ENCODE measurements around the gene GNAZ. TPM values are rescaled to one million over a fixed set of nuclear protein-coding genes. Genes with fewer than 3 reads are reported as not detected.

The GNAZ gene
- total RNA-seq, 4 donors from 2014 or later: 0.64 to 9.9 (median 2.6) TPM

DNA sequence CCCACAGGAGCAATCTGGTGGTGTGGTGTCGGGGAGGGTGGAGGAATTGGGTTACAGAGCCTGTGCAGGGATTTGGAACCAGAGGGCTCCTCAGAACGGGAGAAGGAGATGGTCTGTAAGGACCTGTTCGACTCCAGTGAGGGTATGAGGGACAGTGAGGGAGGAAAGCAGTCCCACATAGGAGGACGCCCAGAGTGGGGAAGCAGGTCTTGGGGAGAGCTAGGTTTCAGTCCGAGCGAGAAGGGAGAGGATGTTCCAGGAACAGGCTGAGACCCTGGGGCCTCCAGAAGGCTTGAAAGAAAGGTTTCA, 32.0 kb upstream of the GNAZ start:
- no peak for TF ChIP-seq POLR2A (IDR thresholded peaks at IDR 0.05)
- TF ChIP-seq, protein P1, sequence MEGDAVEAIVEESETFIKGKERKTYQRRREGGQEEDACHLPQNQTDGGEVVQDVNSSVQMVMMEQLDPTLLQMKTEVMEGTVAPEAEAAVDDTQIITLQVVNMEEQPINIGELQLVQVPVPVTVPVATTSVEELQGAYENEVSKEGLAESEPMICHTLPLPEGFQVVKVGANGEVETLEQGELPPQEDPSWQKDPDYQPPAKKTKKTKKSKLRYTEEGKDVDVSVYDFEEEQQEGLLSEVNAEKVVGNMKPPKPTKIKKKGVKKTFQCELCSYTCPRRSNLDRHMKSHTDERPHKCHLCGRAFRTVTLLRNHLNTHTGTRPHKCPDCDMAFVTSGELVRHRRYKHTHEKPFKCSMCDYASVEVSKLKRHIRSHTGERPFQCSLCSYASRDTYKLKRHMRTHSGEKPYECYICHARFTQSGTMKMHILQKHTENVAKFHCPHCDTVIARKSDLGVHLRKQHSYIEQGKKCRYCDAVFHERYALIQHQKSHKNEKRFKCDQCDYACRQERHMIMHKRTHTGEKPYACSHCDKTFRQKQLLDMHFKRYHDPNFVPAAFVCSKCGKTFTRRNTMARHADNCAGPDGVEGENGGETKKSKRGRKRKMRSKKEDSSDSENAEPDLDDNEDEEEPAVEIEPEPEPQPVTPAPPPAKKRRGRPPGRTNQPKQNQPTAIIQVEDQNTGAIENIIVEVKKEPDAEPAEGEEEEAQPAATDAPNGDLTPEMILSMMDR (IDR thresholded peaks at IDR 0.05): no peak
- Histone ChIP-seq H3K27me3 (peaks cover 0 to 32% (median 0%) of the 10 kb centered on the region in 4 donors), H3K4me1 (no peaks in the 10 kb centered on the region), H3K27ac (no peak overlapping the region), H3K9me3 (no peaks in the 10 kb centered on the region), H3K36me3 (no peaks in the 10 kb centered on the region), H3K4me3 (no peak overlapping the region)
- DNase-seq: no peak
- intact Hi-C loops (cut with DNase I): no loop called here
- 71 to 82% methylated on average over 6 of the region's 6 CpGs for WGBS, 2 donors

DNA sequence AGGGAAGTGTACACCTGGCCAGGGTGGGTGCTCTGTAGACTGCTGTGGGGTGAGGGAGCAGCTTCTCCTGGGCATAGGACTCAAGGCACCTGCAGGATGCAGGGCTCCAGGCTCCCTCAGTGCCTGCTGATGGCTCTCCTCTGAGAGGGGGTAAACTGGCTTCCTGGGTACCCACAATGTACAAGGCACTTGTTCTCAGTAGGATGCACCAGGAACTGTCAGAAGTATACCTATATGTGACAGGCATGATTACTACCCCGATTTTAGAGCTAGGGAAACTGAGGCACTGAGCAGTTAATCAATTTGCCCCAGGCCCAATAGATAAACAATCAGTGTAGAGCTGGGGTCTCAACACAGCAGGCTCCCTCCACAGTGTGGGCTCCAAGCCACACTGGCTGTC, 31.4 kb upstream of the GNAZ start:
- no peak overlapping the region for H3K27ac ChIP-seq
- TF ChIP-seq POLR2A (IDR thresholded peaks at IDR 0.05): no peak
- TF ChIP-seq, protein P1 (IDR thresholded peaks at IDR 0.05): no peak
- H3K36me3 ChIP-seq: no peaks in the 10 kb centered on the region
- H3K4me1 ChIP-seq: no peaks in the 10 kb centered on the region
- WGBS, 2 donors: 100% methylated on average over 1 of the region's 1 CpG; no CpG with 5 or more reads in 1 of the 2 donors
- no peak for DNase-seq
- no peaks in the 10 kb centered on the region for H3K9me3 ChIP-seq
- intact Hi-C loops (cut with DNase I): no loop called here
- H3K27me3 ChIP-seq: peaks cover 0 to 33% (median 0%) of the 10 kb centered on the region in 4 donors
- H3K4me3 ChIP-seq: no peak overlapping the region

DNA sequence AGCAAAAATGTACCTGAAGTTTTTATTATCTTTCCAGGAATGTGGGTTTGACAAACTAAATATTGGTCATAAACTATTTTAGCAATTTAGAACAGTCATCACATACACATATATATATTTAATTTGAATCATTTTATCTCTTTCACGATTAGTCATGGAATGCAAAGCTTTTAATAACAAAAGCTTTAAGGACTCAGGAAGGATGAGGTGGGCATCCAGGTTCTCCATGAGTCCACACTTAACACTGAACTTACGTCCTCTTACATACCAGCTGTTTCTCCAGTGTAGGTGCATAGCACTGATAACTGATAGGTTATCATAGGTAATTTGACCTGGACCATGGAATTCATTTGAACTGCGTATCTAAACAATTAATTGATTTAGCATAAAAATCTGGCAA, 28.1 kb upstream of the GNAZ start:
- no peak overlapping the region for H3K4me3 ChIP-seq
- intact Hi-C loops (cut with DNase I): no loop called here
- H3K9me3 ChIP-seq: peaks cover 0 to 8% (median 5%) of the 10 kb centered on the region in 3 donors
- no peak overlapping the region for H3K27ac ChIP-seq
- TF ChIP-seq, protein P1 (IDR thresholded peaks at IDR 0.05): no peak
- no peak for TF ChIP-seq POLR2A (IDR thresholded peaks at IDR 0.05)
- H3K27me3 ChIP-seq: peaks cover 0 to 36% (median 0%) of the 10 kb centered on the region in 4 donors
- 75 to 79% methylated on average over 3 of the region's 3 CpGs for WGBS, 2 donors
- no peaks in the 10 kb centered on the region for H3K4me1 ChIP-seq
- no peak for DNase-seq
- H3K36me3 ChIP-seq: no peaks in the 10 kb centered on the region

DNA sequence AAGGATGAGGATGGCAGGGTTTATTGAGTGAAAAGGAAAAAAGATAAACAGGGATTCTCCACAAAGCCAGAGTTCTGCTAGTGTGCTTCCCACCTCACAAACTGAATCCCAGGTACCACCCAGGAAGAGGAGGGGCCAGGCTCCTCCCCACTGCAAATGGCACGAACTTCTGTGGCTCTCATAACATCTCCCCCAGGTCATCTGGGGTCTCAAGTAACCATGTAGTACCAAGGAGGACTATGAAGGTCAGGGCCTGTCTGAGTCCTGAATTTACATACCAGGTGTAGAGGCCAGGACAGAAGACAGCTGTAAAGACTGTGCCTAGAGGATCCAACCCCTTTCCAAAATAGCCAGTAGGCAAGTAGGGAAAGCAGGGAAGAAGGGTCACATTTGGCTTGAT, 25.7 kb upstream of the GNAZ start:
- Histone ChIP-seq H3K4me3 (no peak overlapping the region), H3K4me1 (no peaks in the 10 kb centered on the region), H3K9me3 (peaks cover 0 to 12% (median 5%) of the 10 kb centered on the region in 3 donors), H3K27ac (no peak overlapping the region), H3K36me3 (no peaks in the 10 kb centered on the region), H3K27me3 (peaks cover 0 to 29% (median 0%) of the 10 kb centered on the region in 4 donors)
- DNase-seq: no peak
- WGBS, 2 donors: 0 to 20% methylated on average over 1 of the region's 1 CpG
- intact Hi-C loops (cut with DNase I): no loop called here
- no peak for TF ChIP-seq POLR2A (IDR thresholded peaks at IDR 0.05)
- TF ChIP-seq, protein P1 (IDR thresholded peaks at IDR 0.05): no peak

DNA sequence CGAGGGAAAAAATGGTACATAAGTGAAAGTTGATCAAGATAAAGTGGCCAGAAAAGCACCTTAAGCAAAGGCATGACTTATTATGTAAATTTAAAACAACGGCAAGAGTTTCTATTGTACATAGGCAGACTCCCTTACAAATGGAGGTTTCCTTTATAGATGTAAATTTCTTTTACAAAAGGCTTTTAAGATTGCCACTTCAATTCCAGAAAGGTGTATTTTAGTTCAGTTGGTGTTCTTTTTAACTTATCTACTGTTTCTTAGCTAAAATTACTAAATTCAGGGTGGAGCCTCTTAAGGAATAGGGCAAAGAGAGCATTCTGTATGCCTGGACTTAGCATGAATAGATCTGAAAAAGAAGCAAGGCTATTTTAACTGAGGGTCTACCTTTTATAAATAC, 24.9 kb upstream of the GNAZ start:
- Histone ChIP-seq H3K27ac (no peak overlapping the region), H3K9me3 (peaks cover 0 to 12% (median 5%) of the 10 kb centered on the region in 3 donors), H3K4me3 (no peak overlapping the region), H3K27me3 (peaks cover 0 to 29% (median 0%) of the 10 kb centered on the region in 4 donors), H3K36me3 (no peaks in the 10 kb centered on the region), H3K4me1 (no peaks in the 10 kb centered on the region)
- no peak for DNase-seq
- no peak for TF ChIP-seq POLR2A (IDR thresholded peaks at IDR 0.05)
- TF ChIP-seq, protein P1 (IDR thresholded peaks at IDR 0.05): no peak
- intact Hi-C loops (cut with DNase I): no loop called here
- WGBS, 2 donors: 41 to 50% methylated on average over 2 of the region's 2 CpGs

All from esophagus squamous epithelium (tissue), 5 donors.